SK-N-SH (cell line): Measurements from ENCODE around the gene TMEM134. TPM values are rescaled to one million over a fixed set of nuclear protein-coding genes. Genes with fewer than 3 reads are reported as not detected.

ENCODE experiments used
- CTCF ChIA-PET: fragments of 300-600, 350-600 bp; formaldehyde crosslinking; extraction: SDS; loops from one replicate; lab custom pipeline; 2021; lab: Yijun Ruan, JAX
- POLR2A ChIA-PET: fragments of 350-600 bp; sonication (Branson Sonifier 250); formaldehyde crosslinking; extraction: SDS; loops from one replicate; lab custom pipeline; 2020; ENCODE audit warnings: antibody characterized with exemption, inconsistent platforms; lab: Yijun Ruan, JAX
- DNase-seq: peaks from one replicate; pipeline ENCODE4 v3.0.0; 2012
- H2AFZ ChIP-seq: fragments of 200-600 bp; sonication (generic); 2 replicates; pipeline ENCODE4 v1.8.1; 2016; ENCODE audit warnings: antibody characterized with exemption, mild to moderate bottlenecking, low read depth
- H3F3A ChIP-seq: fragments of 200-600 bp; sonication (generic); replicated peaks from 2 replicates; pipeline ENCODE3; 2016; ENCODE audit warnings: antibody characterized with exemption, mild to moderate bottlenecking; ENCODE audit not compliant: insufficient read depth
- H3K27ac ChIP-seq, 2 experiments: fragments of 200-500 bp in 1 of 2; fragments of 200-600 bp in 1 of 2; sonication (Bioruptor generic) in 1 of 2; sonication (generic), shearing (Covaris generic) in 1 of 2; 2 replicates each; pipeline versions ENCODE4 v1.5.1 to v1.6.1; 2014 to 2016; ENCODE audit warnings: low read depth in 2 of 2, inconsistent platforms in 1 of 2, low read length in 1 of 2, mild to moderate bottlenecking in 1 of 2, mixed read lengths in 1 of 2
- H3K27me3 ChIP-seq: fragments of 200-600 bp; sonication (generic), shearing (Covaris generic); 2 replicates; pipeline ENCODE4 v1.6.1; 2016; ENCODE audit warnings: mixed run types; ENCODE audit not compliant: insufficient read depth
- H3K36me3 ChIP-seq, 2 experiments: fragments of 200-500 bp in 1 of 2; fragments of 200-600 bp in 1 of 2; sonication (Bioruptor generic) in 1 of 2; sonication (generic) in 1 of 2; replicated peaks in 1 of 2; 2 replicates each; pipeline versions ENCODE3 to v1.5.1; 2014 to 2016; ENCODE audit warnings: low read length in 1 of 2, mild to moderate bottlenecking in 1 of 2; ENCODE audit not compliant: insufficient read depth in 2 of 2, control insufficient read depth in 1 of 2
- H3K4me1 ChIP-seq, 2 experiments: fragments of 200-500 bp in 1 of 2; fragments of 200-600 bp in 1 of 2; sonication (Bioruptor generic) in 1 of 2; sonication (generic), shearing (Covaris generic) in 1 of 2; 2 replicates each; pipeline versions ENCODE4 v1.5.1 to v1.6.1; 2014 to 2016; ENCODE audit warnings: low read depth in 1 of 2, low read length in 1 of 2, mixed run types in 1 of 2; ENCODE audit not compliant: insufficient read depth in 2 of 2, control insufficient read depth in 1 of 2
- H3K4me2 ChIP-seq: fragments of 200-600 bp; sonication (generic), shearing (Covaris generic); 2 replicates; pipeline ENCODE4 v1.6.1; 2017; ENCODE audit warnings: mixed run types
- H3K4me3 ChIP-seq, 2 experiments: fragments of 200-500 bp in 1 of 2; fragments of 200-600 bp in 1 of 2; sonication (Bioruptor generic) in 1 of 2; sonication (generic), shearing (Covaris generic) in 1 of 2; 2 replicates each; pipeline versions ENCODE4 v1.5.1 to v1.8.1; 2014 to 2016; ENCODE audit warnings: low read depth in 2 of 2, inconsistent platforms in 1 of 2, low read length in 1 of 2, mild to moderate bottlenecking in 1 of 2, mixed read lengths in 1 of 2, moderate library complexity in 1 of 2
- H3K79me2 ChIP-seq: fragments of 200-600 bp; sonication (generic); 2 replicates; pipeline ENCODE4 v1.8.1; 2017; ENCODE audit warnings: mild to moderate bottlenecking; ENCODE audit not compliant: insufficient read depth
- H3K9ac ChIP-seq: fragments of 200-600 bp; sonication (generic); 2 replicates; pipeline ENCODE4 v1.6.1; 2017; ENCODE audit warnings: mixed run types
- H3K9me2 ChIP-seq: fragments of 200-600 bp; sonication (generic); 2 replicates; pipeline ENCODE4 v1.6.1; 2017; ENCODE audit warnings: mixed run types
- H3K9me3 ChIP-seq: fragments of 200-600 bp; sonication (generic); 2 replicates; pipeline ENCODE4 v1.6.1; 2017; ENCODE audit warnings: mixed run types, mild to moderate bottlenecking, moderate library complexity
- H4K20me1 ChIP-seq: fragments of 200-600 bp; sonication (generic); 2 replicates; pipeline ENCODE4 v1.6.1; 2017; ENCODE audit warnings: mild to moderate bottlenecking, mixed run types; ENCODE audit not compliant: insufficient read depth
- CHD2 ChIP-seq: fragments of 150-350 bp; IDR thresholded peaks from 2 replicates; pipeline ENCODE4 v1.6.1; 2018; ENCODE audit warnings: low read length; ENCODE audit not compliant: partially characterized antibody
- CTCF ChIP-seq: fragments of 200-600 bp; sonication (generic); IDR thresholded peaks from 2 replicates; pipeline ENCODE4 v1.6.1; 2017; ENCODE audit warnings: antibody characterized with exemption, mild to moderate bottlenecking, moderate library complexity
- ELF1 ChIP-seq: IDR thresholded peaks from 2 replicates; pipeline ENCODE4 v1.4.0; 2012
- EP300 ChIP-seq, 2 experiments: IDR thresholded peaks; 2 replicates each; pipeline versions ENCODE4 v1.4.0 to v1.6.1; 2012; ENCODE audit warnings: borderline replicate concordance in 1 of 2, low read depth in 1 of 2, low read length in 1 of 2
- FOXJ3 ChIP-seq: sonication (generic); formaldehyde crosslinking; IDR thresholded peaks from 2 replicates; pipeline ENCODE4 v1.5.1; 2020; ENCODE audit warnings: mild to moderate bottlenecking, missing genetic modification reagents
- FOXM1 ChIP-seq: IDR thresholded peaks from 2 replicates; pipeline ENCODE4 v1.4.0; 2012; ENCODE audit warnings: low read depth, mild to moderate bottlenecking
- GATA2 ChIP-seq: sonication (generic); formaldehyde crosslinking; IDR thresholded peaks from 2 replicates; pipeline ENCODE4 v1.5.0; 2020; ENCODE audit warnings: mild to moderate bottlenecking, missing genetic modification reagents
- IRF3 ChIP-seq: fragments of 150-350 bp; IDR thresholded peaks from 2 replicates; pipeline ENCODE4 v1.6.1; 2016; ENCODE audit warnings: mild to moderate bottlenecking, low read depth, low read length
- JUND ChIP-seq: IDR thresholded peaks from 2 replicates; pipeline ENCODE4 v1.4.0; 2012
- MEF2A ChIP-seq: IDR thresholded peaks from 2 replicates; pipeline ENCODE4 v1.4.0; 2012; ENCODE audit warnings: low read depth, borderline replicate concordance
- MXI1 ChIP-seq: IDR thresholded peaks from 2 replicates; pipeline ENCODE4 v1.6.1; 2012; ENCODE audit warnings: mild to moderate bottlenecking, low read depth, low read length, improper control_type of control experiment
- NRF1 ChIP-seq: IDR thresholded peaks from 2 replicates; pipeline ENCODE4 v1.6.1; 2012; ENCODE audit warnings: low read depth, mild to moderate bottlenecking, low read length
- RAD21 ChIP-seq: IDR thresholded peaks from 2 replicates; pipeline ENCODE4 v1.6.1; 2012; ENCODE audit warnings: mild to moderate bottlenecking, low read length
- SMC3 ChIP-seq: IDR thresholded peaks from 2 replicates; pipeline ENCODE4 v1.6.1; 2012; ENCODE audit warnings: low read depth, low read length, improper control_type of control experiment
- TEAD4 ChIP-seq: IDR thresholded peaks from 2 replicates; pipeline ENCODE4 v1.4.0; 2012; ENCODE audit warnings: mild to moderate bottlenecking, borderline replicate concordance; ENCODE audit not compliant: insufficient read depth
- WGBS: methylation state at CpG from one replicate; pipeline ENCODE4 v1.1.6; 2017; ENCODE audit warnings: low lambda C conversion rate; 5-methylcytosine and 5-hydroxymethylcytosine counted together
- polyA plus RNA-seq, 3 experiments: library from polyadenylated mRNA; depleted of rRNA; stranded (reverse); fragments of >200 nt; gene quantifications; 2 replicates each; pipeline ENCODE4 v1.2.3, GENCODE V29; 2012
- TF ChIP-seq, protein P1 (sequence below): IDR thresholded peaks from 2 replicates; pipeline ENCODE4; 2012
- TF ChIP-seq, protein P2 (sequence below): IDR thresholded peaks from 2 replicates; pipeline ENCODE4 v1.4.0; 2012; ENCODE audit warnings: low read depth, borderline replicate concordance

TMEM134 gene
- polyA plus RNA-seq, 1 of the 3 experiments (the other 2 are of a cell fraction): 132 TPM

- Histone ChIP-seq H3K79me2 (no peaks in the 10 kb centered on the region), H3K9me2 (no peaks in the 10 kb centered on the region), H4K20me1 (no peaks in the 10 kb centered on the region), H3K4me2 (no peak overlapping the region), H3K9ac (no peak overlapping the region), H3F3A (no peaks in the 10 kb centered on the region), H3K9me3 (no peaks in the 10 kb centered on the region), H3K4me3 (no peak overlapping the region), H2AFZ (no peak overlapping the region), H3K27me3 (no peaks in the 10 kb centered on the region), H3K27ac (no peak overlapping the region), H3K4me1 (peaks cover 8 to 9% of the 10 kb centered on the region in 2 experiments; a peak in 2 of 4 replicates), H3K36me3 (no peaks in the 10 kb centered on the region)
- WGBS: 98% methylated on average over 8 of the region's 21 CpGs
- ChIA-PET CTCF (interaction anchor here (0.8 to 2.7 kb wide), 3 partner anchors 14 to 37 kb away, joined by 3 to 17 read pairs (median 4); partner anchors contain the start of gene PPP1CA), POLR2A (interaction anchor here (1.0 to 1.3 kb wide), 2 partner anchors 24 to 28 kb away, joined by 3 to 4 read pairs; partner anchors contain the start of gene RAD9A)
- no peak for DNase-seq
- TF ChIP-seq SMC3 (no peak), ELF1 (no peak), RAD21 (no peak), JUND (no peak), GATA2 (CRISPR knock-in tag) (no peak), CTCF (no peak), NRF1 (no peak)
- TF ChIP-seq, protein P1, sequence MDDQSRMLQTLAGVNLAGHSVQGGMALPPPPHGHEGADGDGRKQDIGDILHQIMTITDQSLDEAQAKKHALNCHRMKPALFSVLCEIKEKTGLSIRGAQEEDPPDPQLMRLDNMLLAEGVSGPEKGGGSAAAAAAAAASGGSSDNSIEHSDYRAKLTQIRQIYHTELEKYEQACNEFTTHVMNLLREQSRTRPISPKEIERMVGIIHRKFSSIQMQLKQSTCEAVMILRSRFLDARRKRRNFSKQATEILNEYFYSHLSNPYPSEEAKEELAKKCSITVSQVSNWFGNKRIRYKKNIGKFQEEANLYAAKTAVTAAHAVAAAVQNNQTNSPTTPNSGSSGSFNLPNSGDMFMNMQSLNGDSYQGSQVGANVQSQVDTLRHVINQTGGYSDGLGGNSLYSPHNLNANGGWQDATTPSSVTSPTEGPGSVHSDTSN: no peak
- TF ChIP-seq, protein P2, sequence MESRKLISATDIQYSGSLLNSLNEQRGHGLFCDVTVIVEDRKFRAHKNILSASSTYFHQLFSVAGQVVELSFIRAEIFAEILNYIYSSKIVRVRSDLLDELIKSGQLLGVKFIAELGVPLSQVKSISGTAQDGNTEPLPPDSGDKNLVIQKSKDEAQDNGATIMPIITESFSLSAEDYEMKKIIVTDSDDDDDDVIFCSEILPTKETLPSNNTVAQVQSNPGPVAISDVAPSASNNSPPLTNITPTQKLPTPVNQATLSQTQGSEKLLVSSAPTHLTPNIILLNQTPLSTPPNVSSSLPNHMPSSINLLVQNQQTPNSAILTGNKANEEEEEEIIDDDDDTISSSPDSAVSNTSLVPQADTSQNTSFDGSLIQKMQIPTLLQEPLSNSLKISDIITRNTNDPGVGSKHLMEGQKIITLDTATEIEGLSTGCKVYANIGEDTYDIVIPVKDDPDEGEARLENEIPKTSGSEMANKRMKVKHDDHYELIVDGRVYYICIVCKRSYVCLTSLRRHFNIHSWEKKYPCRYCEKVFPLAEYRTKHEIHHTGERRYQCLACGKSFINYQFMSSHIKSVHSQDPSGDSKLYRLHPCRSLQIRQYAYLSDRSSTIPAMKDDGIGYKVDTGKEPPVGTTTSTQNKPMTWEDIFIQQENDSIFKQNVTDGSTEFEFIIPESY: no peak
These were observed 49.6 kb downstream of the TMEM134 start for GRCh38 chr11:67419325-67420049.

DNA sequence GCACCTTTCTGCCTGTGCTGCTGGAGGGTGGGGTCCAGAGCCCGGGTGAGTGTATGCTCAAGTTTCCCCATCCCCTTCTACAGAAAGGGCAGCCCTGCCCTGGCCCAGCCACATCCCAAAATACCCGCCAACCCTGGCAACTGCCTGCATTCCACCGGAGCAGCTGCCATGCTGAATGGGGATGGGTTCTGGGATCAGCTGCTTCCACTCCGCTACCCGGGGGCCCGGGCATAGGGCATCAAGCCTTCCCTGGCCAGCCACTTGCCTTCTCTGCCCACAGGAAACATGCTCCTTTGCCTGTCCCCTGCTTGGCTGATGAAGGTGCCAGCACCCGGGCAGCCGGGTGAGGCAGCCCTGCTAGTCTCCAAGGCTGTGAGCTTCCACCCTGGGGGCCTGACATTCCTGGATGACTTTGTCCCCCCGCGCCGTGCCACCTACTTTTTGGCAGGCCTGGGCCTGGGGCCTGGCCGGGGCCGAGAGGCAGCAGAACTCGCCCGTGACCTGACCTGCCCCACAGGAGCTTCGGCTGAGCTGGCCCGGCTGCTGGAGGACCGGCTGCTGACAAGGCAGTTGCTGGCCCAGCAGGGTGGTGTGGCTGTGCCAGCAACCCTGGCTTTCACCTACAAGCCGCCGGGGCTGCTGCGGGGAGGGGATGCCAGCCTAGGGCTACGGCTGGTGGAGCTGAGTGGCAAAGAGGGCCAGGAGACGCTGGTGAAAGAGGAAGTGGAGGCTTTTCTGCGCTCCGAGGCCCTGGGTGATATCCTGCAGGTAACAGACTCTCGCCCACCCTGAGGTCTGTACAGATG, 50.4 kb downstream of the TMEM134 start:
- no peak overlapping the region for H3K9ac ChIP-seq
- peaks cover 8 to 9% of the 10 kb centered on the region in 2 experiments; a peak in 2 of 4 replicates for H3K4me1 ChIP-seq
- H3K27ac ChIP-seq: no peak overlapping the region
- POLR2A ChIA-PET: interaction anchor here (1.1 kb wide), 1 partner anchor 13 kb away, joined by 3 read pairs; no protein-coding TSS in a partner anchor
- H3K4me3 ChIP-seq: no peak overlapping the region
- H3K4me2 ChIP-seq: no peak overlapping the region
- no peak for DNase-seq
- WGBS: 94% methylated on average over 13 of the region's 26 CpGs
- H3K27me3 ChIP-seq: no peaks in the 10 kb centered on the region
- no peaks in the 10 kb centered on the region for H3K9me3 ChIP-seq
- H3K36me3 ChIP-seq: no peaks in the 10 kb centered on the region
- no peaks in the 10 kb centered on the region for H3K9me2 ChIP-seq
- H4K20me1 ChIP-seq: no peaks in the 10 kb centered on the region
- H3F3A ChIP-seq: no peaks in the 10 kb centered on the region
- CTCF ChIA-PET: interaction anchor here (0.9 kb wide), 1 partner anchor 32 kb away, joined by 3 read pairs; no protein-coding TSS in a partner anchor
- H3K79me2 ChIP-seq: no peaks in the 10 kb centered on the region
- H2AFZ ChIP-seq: no peak overlapping the region
- TF ChIP-seq JUND (no peak), MXI1 (no peak), CHD2 (no peak), TEAD4 (no peak), FOXJ3 (CRISPR knock-in tag) (no peak), EP300 (IDR thresholded peaks at IDR 0.05; ENCODE audit: borderline replicate concordance in 1 of 2, low read depth in 1 of 2, low read length in 1 of 2) (no peak), NRF1 (no peak), MEF2A (no peak), GATA2 (CRISPR knock-in tag) (no peak), IRF3 (no peak), FOXM1 (no peak), SMC3 (no peak), RAD21 (no peak)
